GM10248 (cell line): ENCODE data around the gene OR7G3.

Source experiments
- CTCF ChIA-PET: fragments of 300-600 bp; sonication (Branson Sonifier 250); formaldehyde crosslinking; extraction: SDS; loops from one replicate; lab custom pipeline; 2021; ENCODE audit warnings: antibody characterized with exemption; lab: Yijun Ruan, JAX
- POLR2A ChIA-PET: fragments of 350-650 bp; sonication (Branson Sonifier 250); formaldehyde crosslinking; extraction: SDS; loops from one replicate; lab custom pipeline; 2020; ENCODE audit warnings: antibody characterized with exemption; lab: Yijun Ruan, JAX
- DNase-seq: peaks from one replicate; pipeline ENCODE4 v3.0.0; 2012; ENCODE audit errors: extremely low spot score
- TF ChIP-seq, protein P1 (sequence below): IDR thresholded peaks from 2 replicates; pipeline ENCODE4 v1.5.1; 2012; ENCODE audit warnings: mild to moderate bottlenecking, low read depth; ENCODE audit errors: extremely low read depth, missing control alignments, control extremely low read depth

Gene OR7G3

GRCh38 chr19:9159891-9160290 lies 33.1 kb upstream of the OR7G3 start:
- ChIA-PET POLR2A (no interaction called here), CTCF (no interaction called here)
- TF ChIP-seq, protein P1, sequence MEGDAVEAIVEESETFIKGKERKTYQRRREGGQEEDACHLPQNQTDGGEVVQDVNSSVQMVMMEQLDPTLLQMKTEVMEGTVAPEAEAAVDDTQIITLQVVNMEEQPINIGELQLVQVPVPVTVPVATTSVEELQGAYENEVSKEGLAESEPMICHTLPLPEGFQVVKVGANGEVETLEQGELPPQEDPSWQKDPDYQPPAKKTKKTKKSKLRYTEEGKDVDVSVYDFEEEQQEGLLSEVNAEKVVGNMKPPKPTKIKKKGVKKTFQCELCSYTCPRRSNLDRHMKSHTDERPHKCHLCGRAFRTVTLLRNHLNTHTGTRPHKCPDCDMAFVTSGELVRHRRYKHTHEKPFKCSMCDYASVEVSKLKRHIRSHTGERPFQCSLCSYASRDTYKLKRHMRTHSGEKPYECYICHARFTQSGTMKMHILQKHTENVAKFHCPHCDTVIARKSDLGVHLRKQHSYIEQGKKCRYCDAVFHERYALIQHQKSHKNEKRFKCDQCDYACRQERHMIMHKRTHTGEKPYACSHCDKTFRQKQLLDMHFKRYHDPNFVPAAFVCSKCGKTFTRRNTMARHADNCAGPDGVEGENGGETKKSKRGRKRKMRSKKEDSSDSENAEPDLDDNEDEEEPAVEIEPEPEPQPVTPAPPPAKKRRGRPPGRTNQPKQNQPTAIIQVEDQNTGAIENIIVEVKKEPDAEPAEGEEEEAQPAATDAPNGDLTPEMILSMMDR: no peak
- DNase-seq: no peak

GRCh38 chr19:9156304-9156703 lies 29.6 kb upstream of the OR7G3 start:
- TF ChIP-seq, protein P1: no peak
- no peak for DNase-seq
- ChIA-PET CTCF (no interaction called here), POLR2A (no interaction called here)

DNA sequence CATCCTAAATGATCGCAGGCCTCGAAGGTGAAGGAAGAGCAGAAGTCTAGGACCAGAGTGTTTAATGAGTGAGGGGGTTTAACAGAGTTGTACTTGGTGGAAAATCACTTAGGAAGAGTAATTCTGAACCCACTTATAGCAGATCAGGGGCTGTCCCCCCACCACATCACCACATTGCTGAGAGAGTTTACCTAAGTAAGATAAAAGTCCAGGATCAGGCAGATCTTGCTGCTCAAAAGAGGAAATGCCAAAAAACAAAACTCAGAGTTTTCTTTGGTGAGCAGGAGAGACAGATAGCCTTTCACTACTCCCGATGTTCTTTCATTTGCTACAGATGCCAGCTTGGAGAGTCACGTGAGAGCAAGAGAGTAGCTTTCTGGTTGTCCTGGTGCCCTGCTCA lies 28.8 kb upstream of the OR7G3 start:
- DNase-seq: no peak
- ChIA-PET POLR2A (no interaction called here), CTCF (no interaction called here)
- TF ChIP-seq, protein P1: no peak

GRCh38 chr19:9151367-9151766 lies 24.6 kb upstream of the OR7G3 start:
- POLR2A ChIA-PET: no interaction called here
- DNase-seq: no peak
- CTCF ChIA-PET: no interaction called here
- TF ChIP-seq, protein P1: no peak

DNA sequence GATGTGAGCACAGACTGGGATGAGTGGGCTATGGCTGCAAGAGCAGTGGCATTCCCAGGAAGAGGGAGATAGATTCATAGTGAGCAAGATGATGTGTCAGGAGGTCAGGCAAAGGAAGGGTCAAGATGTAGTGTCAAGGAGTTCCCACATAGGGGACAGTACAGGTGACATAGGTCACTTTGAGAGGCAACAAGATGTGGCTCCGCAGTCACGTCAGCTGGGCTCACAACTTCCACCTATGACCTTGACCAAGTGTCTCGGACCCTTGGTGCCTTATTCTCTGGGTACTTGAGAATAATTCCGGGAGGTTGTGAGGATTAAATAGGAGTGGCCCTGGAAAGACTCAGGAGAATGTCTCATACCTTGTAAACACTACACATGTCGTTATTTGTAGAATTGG lies 23.9 kb upstream of the OR7G3 start:
- CTCF ChIA-PET: no interaction called here
- TF ChIP-seq, protein P1: no peak
- DNase-seq: no peak
- POLR2A ChIA-PET: no interaction called here

DNA sequence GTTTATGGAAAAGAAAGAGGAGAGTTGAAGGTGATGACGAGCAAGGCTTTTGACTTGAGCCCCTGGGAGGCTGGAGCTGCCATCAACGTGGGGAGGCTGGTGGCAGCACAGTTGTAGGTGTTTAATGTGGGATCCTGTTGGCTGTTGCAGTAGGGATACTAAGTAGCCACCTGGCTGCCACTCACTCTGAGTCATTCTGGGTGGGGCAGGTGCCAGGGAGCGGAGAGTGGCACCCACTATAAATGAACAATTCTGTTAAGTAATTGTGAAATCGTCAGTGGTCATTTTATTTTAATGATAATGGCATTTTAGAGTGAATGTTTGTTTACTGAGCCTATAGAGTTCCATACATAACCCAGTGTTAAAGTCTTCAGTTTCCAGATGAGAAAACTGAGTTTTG lies 23.2 kb upstream of the OR7G3 start:
- DNase-seq: no peak
- ChIA-PET CTCF (no interaction called here), POLR2A (no interaction called here)
- TF ChIP-seq, protein P1: no peak

DNA sequence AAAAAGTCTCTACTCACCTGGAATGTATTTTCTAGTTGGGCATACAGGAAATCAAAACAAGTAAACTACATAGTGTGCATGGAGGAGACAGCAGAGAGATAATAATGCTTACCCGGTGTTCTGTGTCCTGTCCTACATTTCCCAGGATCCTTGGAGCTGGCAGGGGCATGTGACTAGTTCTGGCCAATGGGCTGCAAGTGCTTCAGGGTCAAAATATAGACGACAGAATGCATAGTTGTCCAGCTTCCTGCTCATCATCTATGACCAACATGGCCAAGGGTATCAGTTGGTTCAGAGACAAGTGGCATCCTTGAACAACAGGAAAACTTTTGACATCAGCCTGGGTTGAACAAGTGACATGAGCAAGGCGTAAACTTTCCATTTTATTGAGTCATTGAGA lies 21.9 kb upstream of the OR7G3 start:
- CTCF ChIA-PET: no interaction called here
- DNase-seq: no peak
- TF ChIP-seq, protein P1: no peak
- POLR2A ChIA-PET: no interaction called here
